Naive B cell (primary cell): ENCODE measurements around the gene CLDN10. TPM values are rescaled to one million over a fixed set of nuclear protein-coding genes. Genes with fewer than 3 reads are reported as not detected.

Source experiments
- ATAC-seq, 2 donors: fragments of 150-1000 bp; cut with Tn5 transposase; 2 replicates each; pipeline ENCODE4 v1.10.0; 2021; ENCODE audit warnings: low read depth in 2 of 2, mild to moderate bottlenecking in 2 of 2, moderate library complexity in 2 of 2
- DNase-seq: peaks from one replicate; pipeline ENCODE4 v3.0.0; 2022
- H3K27ac Mint-ChIP-seq, 6 donors: one replicate each; pipeline ENCODE4 v1.8.0; 2020 to 2022; ENCODE audit warnings: mild to moderate bottlenecking in 6 of 6, mixed read lengths in 6 of 6, moderate library complexity in 5 of 6, inconsistent platforms in 2 of 6
- H3K27me3 Mint-ChIP-seq, 3 donors: one replicate each; pipeline ENCODE4 v1.8.0; 2021 to 2022; ENCODE audit warnings: mixed read lengths in 3 of 3, mild to moderate bottlenecking in 1 of 3
- H3K36me3 Mint-ChIP-seq, 2 donors: one replicate each; pipeline ENCODE4 v1.8.0; 2020 to 2022; ENCODE audit warnings: mixed read lengths in 2 of 2, inconsistent platforms in 1 of 2, mild to moderate bottlenecking in 1 of 2
- H3K4me1 Mint-ChIP-seq, 3 donors: one replicate each; pipeline ENCODE4 v1.8.0; 2020 to 2022; ENCODE audit warnings: mixed read lengths in 3 of 3, inconsistent platforms in 1 of 3, mild to moderate bottlenecking in 1 of 3, moderate library complexity in 1 of 3
- H3K4me3 Mint-ChIP-seq, 8 donors: one replicate each; pipeline ENCODE4 v1.8.0; 2020 to 2022; ENCODE audit warnings: mild to moderate bottlenecking in 8 of 8, mixed read lengths in 8 of 8, moderate library complexity in 8 of 8, inconsistent platforms in 2 of 8
- H3K9me3 Mint-ChIP-seq, 7 donors: one replicate each; pipeline ENCODE4 v1.8.0; 2020 to 2022; ENCODE audit warnings: mixed read lengths in 7 of 7, mild to moderate bottlenecking in 5 of 7, inconsistent platforms in 2 of 7, moderate library complexity in 1 of 7
- polyA plus RNA-seq, 6 donors: library from polyadenylated mRNA; unstranded; fragments of 300-500 nt; fragmentation: Illumina TruSeq; gene quantifications; one replicate each; pipeline ENCODE4 v1.2.3, GENCODE V29; 2021; ENCODE audit warnings: low read depth in 6 of 6

Gene CLDN10
- polyA plus RNA-seq, 6 donors from 2014 or later: not detected

GRCh38 chr13:95620030-95620824, 67.7 kb downstream of the CLDN10 start:
- H3K36me3 Mint-ChIP-seq: no peaks in the 10 kb centered on the region
- no peaks in the 10 kb centered on the region for H3K4me1 Mint-ChIP-seq
- ATAC-seq (no peak), DNase-seq (no peak)
- H3K4me3 Mint-ChIP-seq: no peak overlapping the region
- H3K27ac Mint-ChIP-seq: no peak overlapping the region
- H3K27me3 Mint-ChIP-seq: peaks cover 11 to 40% (median 22%) of the 10 kb centered on the region in 3 donors
- no peaks in the 10 kb centered on the region for H3K9me3 Mint-ChIP-seq

- ATAC-seq: no peak
- peaks cover 11 to 43% (median 30%) of the 10 kb centered on the region in 3 donors for H3K27me3 Mint-ChIP-seq
- H3K36me3 Mint-ChIP-seq: no peaks in the 10 kb centered on the region
- no peak overlapping the region for H3K4me3 Mint-ChIP-seq
- no peak for DNase-seq
- no peaks in the 10 kb centered on the region for H3K4me1 Mint-ChIP-seq
- no peaks in the 10 kb centered on the region for H3K9me3 Mint-ChIP-seq
- H3K27ac Mint-ChIP-seq: no peak overlapping the region
These were observed 68.4 kb downstream of the CLDN10 start for GRCh38 chr13:95620825-95621498.

- no peak for ATAC-seq
- no peak overlapping the region for H3K4me3 Mint-ChIP-seq
- no peaks in the 10 kb centered on the region for H3K36me3 Mint-ChIP-seq
- peaks cover 0 to 1% (median 0%) of the 10 kb centered on the region in 7 donors for H3K9me3 Mint-ChIP-seq
- no peak overlapping the region for H3K27ac Mint-ChIP-seq
- H3K4me1 Mint-ChIP-seq: no peaks in the 10 kb centered on the region
- H3K27me3 Mint-ChIP-seq: peaks cover 9 to 34% (median 20%) of the 10 kb centered on the region in 3 donors
- DNase-seq: no peak
These were observed 70.6 kb downstream of the CLDN10 start for GRCh38 chr13:95623141-95623540.

- Mint-ChIP-seq H3K27ac (no peak overlapping the region), H3K4me1 (no peaks in the 10 kb centered on the region), H3K36me3 (no peaks in the 10 kb centered on the region), H3K9me3 (peaks cover 0 to 1% (median 0%) of the 10 kb centered on the region in 7 donors), H3K27me3 (peaks cover 12 to 34% (median 20%) of the 10 kb centered on the region in 3 donors), H3K4me3 (no peak overlapping the region)
- ATAC-seq (no peak), DNase-seq (no peak)
These were observed 71.5 kb downstream of the CLDN10 start for GRCh38 chr13:95624020-95624419.

GRCh38 chr13:95626768-95627167, 74.2 kb downstream of the CLDN10 start:
- Mint-ChIP-seq H3K27ac (no peak overlapping the region), H3K4me1 (no peaks in the 10 kb centered on the region), H3K4me3 (no peak overlapping the region), H3K9me3 (peaks cover 0 to 1% (median 0%) of the 10 kb centered on the region in 7 donors), H3K36me3 (no peaks in the 10 kb centered on the region), H3K27me3 (peaks cover 12 to 29% (median 16%) of the 10 kb centered on the region in 3 donors)
- no peak for DNase-seq
- no peak for ATAC-seq

GRCh38 chr13:95627590-95627989, 75.1 kb downstream of the CLDN10 start:
- Mint-ChIP-seq H3K4me3 (no peak overlapping the region), H3K27me3 (peaks cover 20 to 32% (median 20%) of the 10 kb centered on the region in 3 donors), H3K27ac (no peak overlapping the region), H3K9me3 (peaks cover 0 to 1% (median 0%) of the 10 kb centered on the region in 7 donors), H3K4me1 (no peaks in the 10 kb centered on the region), H3K36me3 (no peaks in the 10 kb centered on the region)
- ATAC-seq (no peak), DNase-seq (no peak)

GRCh38 chr13:95628488-95628887, 76.0 kb downstream of the CLDN10 start:
- DNase-seq (no peak), ATAC-seq (no peak)
- Mint-ChIP-seq H3K4me1 (no peaks in the 10 kb centered on the region), H3K36me3 (no peaks in the 10 kb centered on the region), H3K9me3 (peaks cover 0 to 1% (median 0%) of the 10 kb centered on the region in 7 donors), H3K4me3 (no peak overlapping the region), H3K27ac (no peak overlapping the region), H3K27me3 (peaks cover 23 to 33% (median 23%) of the 10 kb centered on the region in 3 donors)

- Mint-ChIP-seq H3K9me3 (peaks cover 0 to 1% (median 0%) of the 10 kb centered on the region in 7 donors), H3K27ac (no peak overlapping the region), H3K4me3 (no peak overlapping the region), H3K4me1 (no peaks in the 10 kb centered on the region), H3K27me3 (peaks cover 23 to 37% (median 26%) of the 10 kb centered on the region in 3 donors), H3K36me3 (no peaks in the 10 kb centered on the region)
- DNase-seq (no peak), ATAC-seq (no peak)
These were observed 76.6 kb downstream of the CLDN10 start for GRCh38 chr13:95629071-95629470.

Other genes starting within 250 kb of the CLDN10 start
- gene DZIP1, start 92.0 kb downstream of the CLDN10 start, polyA plus RNA-seq: not detected
- 10 to 100 TPM in 5 of 6 donors, 1 to 10 TPM in 1; 8.3 to 16.4 (median 13.3) TPM for gene DNAJC3, start 124.4 kb downstream of the CLDN10 start, polyA plus RNA-seq